HG03558 (cell line): Measurements from ENCODE around the gene TMEM132A.
"Not testable (repeated sequence)": the region's sequence is repeated elsewhere in the genome, so short reads cannot be mapped to it uniquely, and the experiment has no call there.

ENCODE experiments used
- ATAC-seq: cut with Tn5 transposase; IDR thresholded peaks from one replicate; pipeline ENCODE4 v1.9.1; 2021; ENCODE audit warnings: moderate number of reproducible peaks; ENCODE audit not compliant: unreplicated experiment; ENCODE audit errors: extremely low read depth

TMEM132A gene

DNA sequence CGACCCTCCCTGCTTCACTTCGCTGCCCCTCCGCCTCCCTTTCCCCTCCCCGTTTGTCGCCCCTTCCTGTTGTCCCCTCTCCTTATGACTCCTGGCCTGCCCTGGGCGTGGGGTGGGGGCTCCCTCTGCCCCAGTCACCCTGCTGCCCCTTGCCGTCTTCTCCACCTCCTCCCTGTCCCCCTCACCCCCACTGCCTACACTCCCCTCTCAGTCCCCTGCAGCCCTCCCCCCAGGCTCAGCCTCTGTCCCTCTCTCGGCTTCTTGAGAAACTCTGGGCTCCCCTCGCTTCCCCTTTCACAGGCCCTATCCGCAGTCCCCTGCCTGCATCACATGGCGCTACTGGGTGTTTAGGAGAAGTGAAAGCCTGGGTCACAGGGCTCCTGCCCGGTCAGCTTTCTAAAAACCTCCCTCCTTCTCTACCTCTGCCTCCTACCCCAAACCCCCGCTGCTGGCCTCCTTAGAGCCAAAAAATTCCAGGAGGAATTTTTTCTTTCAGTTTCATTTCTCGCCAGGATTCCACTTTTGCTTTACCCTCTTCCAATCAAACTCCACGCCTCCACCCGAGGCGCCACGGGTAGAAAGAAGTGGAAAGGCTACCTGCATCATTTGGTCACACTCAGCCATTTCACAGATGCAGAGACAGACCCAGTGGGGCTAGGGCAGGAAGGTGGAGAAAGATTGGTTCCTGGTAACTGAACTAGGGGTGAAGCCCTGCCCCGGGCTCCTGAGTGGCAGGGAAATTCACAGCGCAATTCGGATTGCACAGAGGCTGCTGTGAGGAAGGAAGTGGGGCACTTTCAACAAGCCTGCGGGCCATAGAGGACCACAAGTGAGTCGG, 27.9 kb downstream of the TMEM132A start, which contains the start of gene SLC15A3:
TSS of gene SLC15A3 (minus strand) at position 273 of the 838 bp plus-strand sequence. CDS start 625 bp downstream, outside the sequence.
- peak; percentile 43 for ATAC-seq

DNA sequence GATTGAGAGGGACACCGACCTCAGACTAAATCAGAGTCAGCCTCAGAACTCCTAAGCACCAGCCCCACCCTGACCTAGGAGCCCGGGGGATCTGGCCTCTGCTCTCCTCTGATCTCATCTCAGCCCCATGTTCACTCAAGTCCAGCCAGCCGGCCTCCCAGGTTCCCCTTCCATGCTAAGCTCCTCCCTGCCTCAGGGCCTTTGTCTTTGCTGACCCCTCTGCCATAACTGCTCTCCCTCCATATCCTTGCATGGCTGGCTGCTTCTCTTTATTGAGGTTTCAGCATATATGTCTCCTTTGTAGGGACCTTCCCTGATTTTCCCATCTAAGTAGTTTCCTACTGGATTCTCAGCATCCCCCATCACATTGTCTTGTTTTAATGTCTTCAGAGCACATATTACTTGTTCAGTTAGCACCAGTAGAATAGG, 28.5 kb downstream of the TMEM132A start:
- ATAC-seq: no peak

DNA sequence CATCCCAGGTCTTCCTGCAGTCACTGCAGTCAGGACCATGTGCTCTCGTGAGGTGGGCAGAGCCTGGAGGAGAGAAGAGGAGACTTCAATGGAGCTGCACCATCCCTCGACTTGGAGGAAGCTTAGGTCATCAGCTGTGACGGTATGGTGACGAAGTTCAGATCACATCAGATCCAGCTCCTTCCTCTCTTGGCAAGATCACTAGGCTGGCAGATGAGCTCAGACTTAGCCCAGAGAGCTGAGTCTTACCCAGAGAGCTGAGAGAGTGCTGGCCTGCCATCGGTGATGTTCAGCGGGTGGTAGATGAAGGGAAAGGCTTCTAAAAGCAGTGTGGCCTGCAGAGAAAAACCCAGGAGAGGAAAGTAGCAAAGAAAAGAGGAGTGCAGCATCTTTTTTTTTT, 29.5 kb downstream of the TMEM132A start:
- no peak for ATAC-seq

DNA sequence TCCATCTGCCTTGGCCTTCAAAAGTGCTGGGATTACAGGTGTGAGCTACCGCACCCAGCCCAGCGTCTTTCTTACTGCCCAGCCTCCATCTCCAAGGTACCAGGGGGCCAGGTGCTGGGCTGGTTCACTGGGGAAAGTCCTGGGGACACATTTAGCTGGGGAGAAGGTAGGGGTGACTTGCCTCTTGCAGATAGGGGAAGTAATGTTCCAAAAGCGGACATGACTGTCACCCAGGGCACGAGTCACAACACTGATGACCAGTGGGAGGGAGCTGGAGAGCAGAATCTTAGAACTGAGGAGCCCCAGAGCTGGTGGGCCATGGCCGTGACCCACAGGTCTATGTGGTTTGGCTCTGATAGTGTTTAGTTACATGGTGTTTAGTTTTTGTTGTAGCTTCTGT, 30.2 kb downstream of the TMEM132A start:
- no peak for ATAC-seq

DNA sequence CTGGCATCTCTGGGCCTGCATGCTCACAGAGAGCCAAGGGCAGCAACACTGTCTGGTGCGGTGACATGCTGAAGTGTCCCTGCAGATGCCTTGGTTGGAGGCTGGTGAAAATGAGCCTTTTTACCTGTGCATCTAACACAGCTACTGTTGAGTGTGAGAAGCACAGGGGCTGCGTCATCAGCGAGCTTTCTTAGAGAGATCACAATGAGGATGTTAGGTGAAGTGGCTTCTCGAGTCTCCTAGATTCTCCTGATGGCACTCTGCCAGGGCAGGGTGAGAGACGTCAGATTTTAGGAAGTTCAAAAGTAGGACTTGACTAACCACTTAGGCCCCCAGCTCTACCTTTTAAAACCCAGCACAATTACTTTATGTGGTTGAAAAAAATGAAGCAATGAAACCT, 31.3 kb downstream of the TMEM132A start:
- ATAC-seq: no peak

DNA sequence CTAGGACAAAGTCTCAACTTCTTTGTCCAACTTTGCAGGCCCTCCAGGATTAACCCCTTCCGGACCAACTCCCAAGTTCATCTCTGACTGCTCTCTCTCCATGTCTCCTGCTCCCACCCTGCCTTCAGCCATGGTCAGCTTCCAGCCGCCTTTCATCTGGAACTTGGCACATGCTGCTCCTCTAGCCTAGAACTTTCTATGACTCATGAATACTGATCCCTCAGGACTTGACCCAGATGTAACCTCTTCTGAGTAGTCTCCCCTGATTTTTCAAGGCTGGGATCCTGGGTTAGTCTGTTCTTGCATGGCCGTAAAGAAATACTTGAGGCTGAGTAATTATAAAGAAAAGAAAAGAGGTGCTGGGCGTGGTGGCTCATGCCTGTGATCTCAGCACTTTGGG, 32.9 kb downstream of the TMEM132A start:
- ATAC-seq: no peak

DNA sequence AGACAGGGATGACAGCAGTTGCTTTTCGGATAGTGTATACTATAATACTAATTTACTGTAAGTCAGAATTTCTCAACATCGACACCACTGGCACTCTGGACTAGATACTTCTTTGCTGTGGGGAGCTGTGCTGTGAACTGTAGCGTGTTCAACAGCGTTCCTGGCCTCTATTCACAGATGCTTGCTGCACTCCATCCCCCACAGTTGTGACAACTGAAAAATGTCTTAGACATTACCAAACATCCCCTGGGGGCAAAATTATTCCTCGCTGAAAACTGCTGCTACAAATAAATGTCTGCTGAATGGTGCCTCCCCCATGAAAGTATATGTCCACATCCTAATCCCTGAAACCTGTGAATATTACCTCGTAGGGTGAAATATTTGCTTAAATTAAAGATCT, 35.2 kb downstream of the TMEM132A start:
- no peak for ATAC-seq

DNA sequence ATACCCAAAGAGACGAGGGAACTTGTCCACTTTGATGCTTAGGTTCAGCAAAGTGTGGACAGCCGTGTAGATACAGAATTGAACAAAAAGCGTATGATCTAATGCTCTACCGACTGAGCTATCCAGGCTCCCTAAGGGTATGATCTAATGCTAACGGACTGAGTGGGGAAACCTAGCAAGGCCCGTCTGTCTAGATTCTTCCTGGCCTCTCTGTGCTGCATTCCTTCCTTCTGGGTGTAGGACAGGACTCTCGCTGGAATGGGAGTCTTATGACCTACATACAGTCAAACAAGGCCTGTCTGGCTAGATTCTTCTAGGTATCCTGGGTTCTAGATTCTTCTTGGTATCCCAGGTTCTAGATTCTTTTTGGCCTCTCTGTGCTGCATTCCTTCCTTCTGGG, 36.1 kb downstream of the TMEM132A start:
- no peak for ATAC-seq

DNA sequence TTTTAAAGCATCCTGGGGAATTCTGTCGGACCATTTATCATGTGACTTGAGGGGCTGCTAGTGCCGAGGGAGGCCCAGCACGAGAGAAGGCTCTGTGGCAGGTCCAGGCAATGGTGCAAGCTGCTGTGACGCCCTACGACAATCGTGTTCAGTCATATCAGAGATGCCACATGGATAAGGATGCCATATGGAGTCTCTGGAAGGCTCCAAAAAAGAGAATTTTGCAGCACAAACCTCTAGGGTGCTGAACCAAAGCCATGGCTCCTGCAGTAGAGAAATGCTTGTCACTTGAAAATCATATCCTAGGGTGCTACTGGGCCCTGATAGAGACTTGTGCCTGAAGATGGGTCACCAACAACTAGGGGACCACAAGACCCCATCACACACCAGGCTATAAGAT, 40.5 kb downstream of the TMEM132A start:
- no peak for ATAC-seq

DNA sequence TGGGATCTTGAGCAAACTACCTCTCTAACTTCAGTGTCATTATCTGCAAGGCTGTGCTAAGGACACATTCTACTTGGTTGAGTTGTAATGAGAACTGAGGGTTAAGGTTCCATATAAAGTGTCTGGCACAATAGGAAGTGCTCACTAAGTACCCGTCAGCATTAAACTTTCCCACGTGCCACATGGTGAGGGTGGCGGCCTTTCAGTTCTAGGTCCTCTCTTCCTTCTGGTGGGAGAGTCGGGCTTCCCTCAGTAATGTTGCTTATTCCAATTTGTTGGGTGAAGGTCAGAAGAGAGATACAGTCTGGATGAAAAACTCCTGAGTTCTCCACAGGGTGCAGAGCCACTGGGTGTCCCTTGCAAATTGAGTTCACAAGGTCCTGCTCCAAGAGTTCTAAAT, 42.6 kb downstream of the TMEM132A start:
- no peak for ATAC-seq

DNA sequence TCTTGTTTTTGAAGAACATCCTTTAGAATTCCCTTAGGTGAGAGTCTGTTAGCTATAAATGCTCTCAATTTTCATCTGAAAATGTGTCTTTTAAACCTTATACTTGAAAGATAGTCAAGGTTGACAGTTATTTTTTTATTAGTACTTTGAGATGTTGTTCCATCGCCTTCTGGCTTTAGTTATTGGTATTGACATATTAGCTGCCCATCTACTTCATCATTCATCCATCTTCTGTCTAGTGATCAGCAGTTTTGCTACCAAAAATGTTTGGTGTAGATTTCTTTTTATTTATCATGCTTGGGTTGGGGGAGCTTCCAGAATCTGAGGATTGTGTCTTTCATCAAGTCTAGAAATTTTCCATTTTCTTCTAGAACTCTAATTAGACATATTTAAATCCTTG, 44.0 kb downstream of the TMEM132A start:
- no peak for ATAC-seq

DNA sequence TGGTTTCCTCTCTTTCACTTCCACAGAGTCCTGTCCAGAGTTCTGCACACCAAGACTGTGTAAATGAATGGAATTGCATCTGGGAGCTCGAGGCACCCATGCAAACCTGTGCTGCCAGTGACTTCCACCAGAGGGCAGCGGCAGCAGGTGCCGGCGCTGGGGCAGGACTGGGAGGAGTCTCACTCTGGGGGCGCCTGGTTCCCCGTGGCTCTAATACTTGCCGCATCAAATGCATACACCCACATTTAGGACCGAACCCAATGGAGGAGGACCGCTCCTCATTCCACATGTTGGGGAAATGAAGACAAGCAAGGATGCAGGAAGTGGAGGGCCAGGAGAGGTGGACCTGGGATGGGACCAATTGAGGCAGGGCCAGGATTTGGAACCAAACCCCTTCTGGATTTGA, 46.1 kb downstream of the TMEM132A start:
- no peak for ATAC-seq

DNA sequence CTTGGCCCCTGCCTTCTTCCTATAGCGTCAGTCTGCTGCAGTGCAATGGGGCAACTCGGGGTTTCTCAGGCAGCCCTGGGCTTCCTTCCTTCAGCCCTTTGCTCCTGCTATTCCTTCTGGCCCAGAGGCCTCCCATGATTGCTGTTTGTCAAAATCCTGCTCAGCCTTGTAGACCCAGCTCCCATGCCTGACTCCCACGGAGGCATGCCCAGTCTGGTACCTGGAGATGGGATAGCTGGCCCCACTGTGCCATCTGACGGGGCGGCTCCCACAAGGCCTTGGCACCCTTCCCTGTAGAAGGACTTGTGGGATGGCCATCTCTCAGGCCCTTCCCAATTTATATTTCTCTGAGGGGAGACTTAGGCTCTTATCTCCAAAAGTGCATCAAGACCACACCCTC, 46.6 kb downstream of the TMEM132A start:
- no peak for ATAC-seq

DNA sequence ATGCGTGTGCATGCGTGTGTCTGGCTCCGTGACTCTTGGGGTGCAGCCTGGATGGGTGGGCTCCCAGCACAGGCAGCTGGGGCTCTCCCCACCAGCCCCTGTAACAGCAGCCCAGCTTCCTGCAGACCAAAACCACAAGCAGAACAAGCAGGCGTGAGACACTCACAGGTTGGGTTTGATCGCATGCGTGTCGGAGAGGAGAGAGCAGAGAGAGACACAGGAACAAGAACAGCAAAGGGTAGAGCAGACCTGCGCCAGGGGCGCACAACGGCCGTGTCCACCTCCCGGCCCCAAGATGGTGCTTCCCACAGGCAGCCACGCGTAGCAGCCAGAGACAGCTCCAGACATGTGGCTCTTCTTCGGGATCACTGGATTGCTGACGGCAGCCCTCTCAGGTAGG, 47.3 kb downstream of the TMEM132A start, which contains the start of gene CD6:
TSS of gene CD6 (plus strand) at position 161 of the 400 bp plus-strand sequence. CDS start at position 347, 186 bp downstream.
- no peak for ATAC-seq

DNA sequence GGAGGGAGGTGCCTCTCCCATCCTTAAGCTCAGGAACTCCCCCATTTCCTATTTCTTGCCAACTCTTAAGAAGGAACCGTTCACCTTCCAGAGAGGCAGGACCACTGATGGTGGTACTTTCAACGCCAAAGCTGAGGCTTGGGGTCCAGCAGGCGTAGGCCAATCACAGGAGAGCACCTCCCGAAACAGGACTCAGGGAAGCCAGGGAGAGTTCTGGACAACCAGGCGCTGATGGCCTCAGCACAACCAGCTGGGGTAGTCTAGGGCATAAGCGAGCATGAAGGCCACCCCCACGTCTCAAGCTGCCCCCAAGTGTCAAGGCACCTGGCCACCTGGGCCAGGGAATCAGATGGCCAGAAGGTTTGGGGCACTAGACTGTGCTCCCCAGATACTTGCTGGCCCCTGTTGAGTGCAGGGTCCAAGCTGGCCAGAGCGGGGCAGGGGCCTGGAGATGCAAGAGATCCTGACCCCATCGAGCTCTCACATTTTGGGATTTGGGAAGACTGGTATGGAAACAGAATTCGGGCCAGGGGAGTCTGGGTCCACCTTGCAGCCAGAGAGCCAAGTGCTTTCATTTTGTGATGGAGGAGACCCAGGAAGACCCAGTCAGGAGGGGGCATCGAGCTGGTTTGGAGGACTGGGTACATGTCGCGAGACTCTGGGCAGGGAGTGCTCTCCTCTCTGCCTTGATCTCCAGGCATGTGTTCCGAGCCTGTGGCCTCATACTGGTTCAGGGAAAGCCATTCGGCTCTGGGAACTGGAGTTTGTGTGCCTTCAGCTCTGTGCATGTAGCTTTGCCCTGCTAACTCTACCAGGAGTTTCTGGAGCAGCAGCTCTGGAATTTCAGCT, 48.1 kb downstream of the TMEM132A start:
- no peak for ATAC-seq

DNA sequence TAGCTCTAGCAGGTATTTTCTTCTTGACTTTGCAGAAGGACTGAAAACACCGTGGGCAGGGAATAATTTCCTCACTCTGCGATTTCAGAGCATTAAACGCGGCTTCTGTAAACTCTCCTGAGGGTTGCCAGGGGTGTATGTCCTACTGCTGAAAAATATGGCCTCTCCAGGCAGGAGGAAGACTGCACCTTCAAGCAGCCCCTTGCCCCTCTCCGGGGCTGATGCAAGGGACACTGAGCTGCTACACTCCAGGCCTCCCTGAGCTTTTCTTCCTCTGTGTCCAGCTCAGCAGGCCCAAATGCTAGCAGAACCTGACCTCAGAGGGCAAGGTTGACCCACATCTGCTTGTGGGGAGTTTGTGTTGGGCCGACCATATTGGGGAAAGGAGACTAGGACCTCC, 49.4 kb downstream of the TMEM132A start:
- no peak for ATAC-seq

DNA sequence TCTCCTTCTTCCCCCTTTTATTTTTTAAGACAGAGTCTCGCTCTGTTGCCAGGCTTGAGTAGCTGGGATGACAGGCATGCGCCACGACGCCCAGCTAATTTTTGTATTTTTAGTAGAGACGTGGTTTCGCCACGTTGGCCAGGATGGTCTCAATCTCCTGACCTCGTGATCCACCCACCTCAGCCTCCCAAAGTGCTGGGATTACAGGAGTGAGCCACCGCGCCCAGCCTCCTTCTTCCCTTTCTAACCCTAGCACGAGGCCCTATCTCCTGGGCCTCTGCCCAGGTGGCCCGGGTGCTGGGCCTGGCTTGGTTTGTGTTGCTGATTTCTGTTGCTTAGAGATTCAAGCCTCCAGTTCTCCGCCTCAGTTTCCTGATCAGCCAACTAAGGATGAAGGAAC, 50.1 kb downstream of the TMEM132A start:
- ATAC-seq: not testable (repeated sequence)

DNA sequence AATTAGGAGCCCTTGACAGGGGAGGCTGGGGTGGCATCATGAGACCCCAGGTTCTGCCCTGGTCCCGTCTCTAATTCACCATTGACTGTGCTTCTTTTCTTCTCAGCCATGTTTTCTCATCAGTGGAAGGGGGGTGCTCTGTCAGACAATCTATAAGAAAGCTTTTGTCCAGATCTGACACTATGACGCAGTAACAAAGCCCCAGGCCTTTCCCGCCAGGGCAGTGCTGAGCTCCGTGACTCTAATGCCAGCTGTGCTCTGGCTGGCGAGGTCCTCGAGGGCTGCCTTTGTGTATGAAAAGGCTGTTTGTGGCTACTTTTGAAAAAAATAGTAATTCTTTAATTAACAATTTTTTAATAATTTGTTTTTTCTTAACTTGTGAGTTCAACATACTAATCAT, 50.5 kb downstream of the TMEM132A start:
- ATAC-seq: no peak

DNA sequence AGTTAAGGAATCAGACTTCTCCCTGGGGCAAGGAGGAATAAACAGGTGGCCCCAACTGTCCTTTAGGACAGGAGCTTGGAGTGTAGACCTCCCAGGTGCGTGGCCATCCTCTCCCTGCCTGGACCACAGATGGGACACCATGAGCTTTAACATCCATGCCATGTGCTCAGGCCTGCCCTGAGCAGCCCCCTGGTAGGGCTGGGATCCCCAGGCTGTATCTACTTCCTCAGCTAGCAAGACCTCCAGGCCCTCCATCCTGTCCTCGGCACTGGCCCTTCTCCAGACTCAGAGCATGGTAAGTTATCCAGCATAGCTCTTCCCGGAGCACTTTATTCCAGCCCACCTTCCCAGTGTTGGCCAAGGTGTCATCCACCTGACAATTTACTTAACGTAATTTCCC, 53.0 kb downstream of the TMEM132A start:
- no peak for ATAC-seq

DNA sequence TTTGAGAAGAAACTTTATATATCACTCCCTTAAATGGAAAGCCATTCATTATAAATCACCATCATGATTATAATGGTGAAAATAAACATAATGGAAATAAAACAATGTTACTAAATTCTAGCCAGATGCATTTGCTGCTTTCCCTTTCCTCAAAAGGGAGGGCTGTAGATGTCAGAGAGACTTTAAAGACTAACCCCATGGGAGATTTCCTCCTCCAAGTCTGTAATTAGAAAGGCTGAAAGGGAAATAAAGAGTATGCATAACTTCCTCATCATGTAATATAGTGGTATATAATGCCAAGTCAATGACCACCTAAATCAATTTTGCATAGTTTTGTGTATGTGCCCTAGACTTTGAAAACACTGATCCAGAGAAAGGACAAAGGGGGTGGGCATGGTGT, 53.6 kb downstream of the TMEM132A start:
- no peak for ATAC-seq
